ENCODE data around the gene HTR4. TPM values are rescaled to one million over a fixed set of nuclear protein-coding genes. Genes with fewer than 3 reads are reported as not detected.
"Not testable (repeated sequence)": the region's sequence is repeated elsewhere in the genome, so short reads cannot be mapped to it uniquely, and the experiment has no call there.

Gene HTR4
- polyA plus RNA-seq, 2 of the 4 experiments (the other 2 are of a cell fraction): not detected

DNA sequence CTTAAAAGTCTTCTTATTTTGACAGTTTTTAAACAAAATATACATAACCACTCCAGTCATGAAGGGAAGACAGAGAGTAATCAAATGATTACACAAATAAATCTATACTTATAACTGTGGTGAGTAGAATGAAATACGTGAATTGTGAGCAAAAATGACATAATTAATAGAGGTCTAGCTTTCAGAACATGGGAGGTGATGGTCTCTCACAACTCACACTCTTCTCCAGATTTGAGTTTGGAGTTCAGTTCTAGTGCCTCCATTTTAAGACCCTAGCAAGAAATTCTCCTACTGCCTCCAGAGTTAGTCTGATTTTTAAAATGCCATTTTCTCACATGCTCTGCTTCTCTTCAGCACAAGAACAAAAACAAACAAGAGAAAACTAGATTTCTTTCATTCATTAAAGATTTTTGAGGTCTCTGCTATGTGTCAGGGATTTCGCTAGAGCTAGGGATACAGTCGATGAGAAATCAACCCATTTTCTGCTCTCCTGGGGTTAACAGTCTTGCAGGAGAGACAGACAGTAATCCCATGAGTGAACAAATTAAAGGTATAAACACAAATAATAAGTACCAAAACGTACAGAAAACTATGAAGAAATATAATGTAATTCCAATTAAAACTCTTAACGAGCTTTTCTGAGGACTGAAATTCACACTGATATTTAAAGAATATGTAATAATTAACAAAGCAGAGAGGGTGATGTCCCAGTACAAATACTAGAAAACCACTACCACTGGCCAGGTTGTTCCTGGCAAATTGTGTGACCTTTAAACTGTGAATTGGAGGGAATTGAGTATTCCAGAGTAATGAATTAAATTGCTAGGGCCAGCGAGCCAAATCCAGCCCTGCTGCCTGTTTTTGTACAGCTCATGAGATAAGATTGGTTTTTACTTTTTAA is 27.1 kb upstream of the HTR4 start:
- ATAC-seq (no peak), DNase-seq (ENCODE audit: low read depth in 1 of 2, low spot score in 1 of 2) (no peak), FAIRE-seq (no peak)
- CTCF ChIA-PET: no interaction called here
- TF ChIP-seq MYC (IDR thresholded peaks at IDR 0.05; ENCODE audit: borderline replicate concordance, low read length): no peak
- TF ChIP-seq FOSL2 (IDR thresholded peaks at IDR 0.05): no peak
- TF ChIP-seq FOSL2 (CRISPR knock-in tag; IDR thresholded peaks at IDR 0.05): no peak
- TF ChIP-seq, protein P1, sequence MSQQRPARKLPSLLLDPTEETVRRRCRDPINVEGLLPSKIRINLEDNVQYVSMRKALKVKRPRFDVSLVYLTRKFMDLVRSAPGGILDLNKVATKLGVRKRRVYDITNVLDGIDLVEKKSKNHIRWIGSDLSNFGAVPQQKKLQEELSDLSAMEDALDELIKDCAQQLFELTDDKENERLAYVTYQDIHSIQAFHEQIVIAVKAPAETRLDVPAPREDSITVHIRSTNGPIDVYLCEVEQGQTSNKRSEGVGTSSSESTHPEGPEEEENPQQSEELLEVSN (IDR thresholded peaks at IDR 0.05; ENCODE audit: borderline replicate concordance, low read depth): no peak
- TF ChIP-seq, protein P2, sequence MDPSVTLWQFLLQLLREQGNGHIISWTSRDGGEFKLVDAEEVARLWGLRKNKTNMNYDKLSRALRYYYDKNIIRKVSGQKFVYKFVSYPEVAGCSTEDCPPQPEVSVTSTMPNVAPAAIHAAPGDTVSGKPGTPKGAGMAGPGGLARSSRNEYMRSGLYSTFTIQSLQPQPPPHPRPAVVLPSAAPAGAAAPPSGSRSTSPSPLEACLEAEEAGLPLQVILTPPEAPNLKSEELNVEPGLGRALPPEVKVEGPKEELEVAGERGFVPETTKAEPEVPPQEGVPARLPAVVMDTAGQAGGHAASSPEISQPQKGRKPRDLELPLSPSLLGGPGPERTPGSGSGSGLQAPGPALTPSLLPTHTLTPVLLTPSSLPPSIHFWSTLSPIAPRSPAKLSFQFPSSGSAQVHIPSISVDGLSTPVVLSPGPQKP (IDR thresholded peaks at IDR 0.05; ENCODE audit: low read depth, low read length): no peak
- TF ChIP-seq CEBPB (IDR thresholded peaks at IDR 0.05): no peak
- TF ChIP-seq BHLHE40 (IDR thresholded peaks at IDR 0.05; ENCODE audit: low read depth, low read length): no peak
- TF ChIP-seq, protein P3, sequence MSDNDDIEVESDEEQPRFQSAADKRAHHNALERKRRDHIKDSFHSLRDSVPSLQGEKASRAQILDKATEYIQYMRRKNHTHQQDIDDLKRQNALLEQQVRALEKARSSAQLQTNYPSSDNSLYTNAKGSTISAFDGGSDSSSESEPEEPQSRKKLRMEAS (IDR thresholded peaks at IDR 0.05): no peak
- no peak for TF ChIP-seq PHF8 (IDR thresholded peaks at IDR 0.05; ENCODE audit: borderline replicate concordance, low read depth)
- Histone ChIP-seq H3K9me3 (no peaks in the 10 kb centered on the region), H3K27ac (no peak overlapping the region), H3K4me2 (no peak overlapping the region), H3K4me1 (no peaks in the 10 kb centered on the region), H3K4me3 (no peak overlapping the region)
- WGBS (ENCODE audit: missing lambda C conversion rate): under 1% methylated on average over 6 of the region's 6 CpGs
- POLR2A ChIA-PET: no interaction called here

DNA sequence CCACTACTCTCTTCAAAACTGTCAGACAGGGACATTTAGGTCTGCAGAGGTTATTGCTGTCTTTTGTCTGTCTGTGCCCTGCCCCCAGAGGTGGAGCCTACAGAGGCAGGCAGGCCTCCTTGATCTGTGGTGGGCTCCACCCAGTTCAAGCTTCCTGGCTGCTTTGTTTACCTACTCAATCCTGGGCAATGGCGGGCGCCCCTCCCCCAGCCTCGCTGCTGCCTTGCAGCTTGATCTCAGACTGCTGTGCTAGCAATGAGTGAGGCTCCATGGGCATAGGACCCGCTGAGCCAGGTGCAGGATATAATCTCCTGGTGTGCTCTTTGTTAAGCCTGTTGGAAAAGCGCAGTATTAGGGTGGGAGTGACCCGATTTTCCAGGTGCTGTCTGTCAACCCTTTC is 19.4 kb upstream of the HTR4 start:
- H3K9me3 ChIP-seq; ATAC-seq; POLR2A ChIA-PET; H3K27ac ChIP-seq; H3K4me2 ChIP-seq; CTCF ChIA-PET; H3K4me1 ChIP-seq; FAIRE-seq; H3K4me3 ChIP-seq; DNase-seq (ENCODE audit: low read depth in 1 of 2, low spot score in 1 of 2): not testable (repeated sequence)
- WGBS (ENCODE audit: missing lambda C conversion rate): 13% methylated on average over 6 of the region's 6 CpGs

DNA sequence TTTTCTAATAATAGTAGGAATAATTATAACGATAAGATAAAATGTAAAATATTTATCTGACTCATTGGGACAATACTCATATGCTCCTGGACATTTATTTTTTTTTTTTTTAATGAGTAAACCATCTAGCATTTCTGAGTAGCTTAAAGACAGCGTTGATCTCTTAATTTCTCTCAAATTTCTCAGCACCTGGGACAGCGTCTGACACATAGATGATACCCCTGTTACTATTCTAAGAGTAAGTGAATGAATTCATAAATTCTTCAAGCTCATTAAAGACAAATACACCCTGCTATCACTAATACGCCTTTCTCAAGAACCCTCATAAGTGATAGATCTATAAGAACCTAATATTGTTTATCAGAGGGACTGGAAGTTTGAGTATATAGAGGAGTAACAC is 12.0 kb upstream of the HTR4 start:
- WGBS (ENCODE audit: missing lambda C conversion rate): 3% methylated on average over 4 of the region's 4 CpGs
- DNase-seq (ENCODE audit: low read depth in 1 of 2, low spot score in 1 of 2) (no peak), FAIRE-seq (no peak), ATAC-seq (no peak)
- CTCF ChIA-PET: interaction anchor here (0.8 kb wide), 1 partner anchor 12 kb away, joined by 3 read pairs; no protein-coding TSS in a partner anchor
- H3K4me3 ChIP-seq: no peak overlapping the region
- no peaks in the 10 kb centered on the region for H3K9me3 ChIP-seq
- TF ChIP-seq, protein P4, sequence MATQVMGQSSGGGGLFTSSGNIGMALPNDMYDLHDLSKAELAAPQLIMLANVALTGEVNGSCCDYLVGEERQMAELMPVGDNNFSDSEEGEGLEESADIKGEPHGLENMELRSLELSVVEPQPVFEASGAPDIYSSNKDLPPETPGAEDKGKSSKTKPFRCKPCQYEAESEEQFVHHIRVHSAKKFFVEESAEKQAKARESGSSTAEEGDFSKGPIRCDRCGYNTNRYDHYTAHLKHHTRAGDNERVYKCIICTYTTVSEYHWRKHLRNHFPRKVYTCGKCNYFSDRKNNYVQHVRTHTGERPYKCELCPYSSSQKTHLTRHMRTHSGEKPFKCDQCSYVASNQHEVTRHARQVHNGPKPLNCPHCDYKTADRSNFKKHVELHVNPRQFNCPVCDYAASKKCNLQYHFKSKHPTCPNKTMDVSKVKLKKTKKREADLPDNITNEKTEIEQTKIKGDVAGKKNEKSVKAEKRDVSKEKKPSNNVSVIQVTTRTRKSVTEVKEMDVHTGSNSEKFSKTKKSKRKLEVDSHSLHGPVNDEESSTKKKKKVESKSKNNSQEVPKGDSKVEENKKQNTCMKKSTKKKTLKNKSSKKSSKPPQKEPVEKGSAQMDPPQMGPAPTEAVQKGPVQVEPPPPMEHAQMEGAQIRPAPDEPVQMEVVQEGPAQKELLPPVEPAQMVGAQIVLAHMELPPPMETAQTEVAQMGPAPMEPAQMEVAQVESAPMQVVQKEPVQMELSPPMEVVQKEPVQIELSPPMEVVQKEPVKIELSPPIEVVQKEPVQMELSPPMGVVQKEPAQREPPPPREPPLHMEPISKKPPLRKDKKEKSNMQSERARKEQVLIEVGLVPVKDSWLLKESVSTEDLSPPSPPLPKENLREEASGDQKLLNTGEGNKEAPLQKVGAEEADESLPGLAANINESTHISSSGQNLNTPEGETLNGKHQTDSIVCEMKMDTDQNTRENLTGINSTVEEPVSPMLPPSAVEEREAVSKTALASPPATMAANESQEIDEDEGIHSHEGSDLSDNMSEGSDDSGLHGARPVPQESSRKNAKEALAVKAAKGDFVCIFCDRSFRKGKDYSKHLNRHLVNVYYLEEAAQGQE (IDR thresholded peaks at IDR 0.05): peak; percentile 69
- TF ChIP-seq EHF (CRISPR knock-in tag; IDR thresholded peaks at IDR 0.05): no peak
- TF ChIP-seq NPAS2 (CRISPR knock-in tag; IDR thresholded peaks at IDR 0.05; ENCODE audit: borderline replicate concordance): no peak
- no peak for TF ChIP-seq MAFK (IDR thresholded peaks at IDR 0.05; ENCODE audit: partially characterized antibody)
- TF ChIP-seq CBX8 (IDR thresholded peaks at IDR 0.05): no peak
- POLR2A ChIA-PET: no interaction called here
- no peak overlapping the region for H3K27ac ChIP-seq
- no peaks in the 10 kb centered on the region for H3K4me1 ChIP-seq
- H3K4me2 ChIP-seq: no peak overlapping the region
